Liver (tissue), 3 donors: ENCODE results near the gene ECI1.

Experiments
- EGR1 ChIP-seq, 2 donors: IDR thresholded peaks; 2 replicates each; pipeline ENCODE4 v1.6.1; 2016 to 2018; ENCODE audit warnings: antibody characterized with exemption in 2 of 2, low read depth in 2 of 2
- TF ChIP-seq, protein P1 (sequence below): fragments of 150-350 bp; IDR thresholded peaks from 2 replicates; pipeline ENCODE4 v1.5.1; 2017; ENCODE audit warnings: improper control_type of control experiment, low read depth, low read length; ENCODE audit not compliant: missing input control
- TF ChIP-seq, protein P2 (sequence below): IDR thresholded peaks from 2 replicates; pipeline ENCODE4 v1.6.1; 2016; ENCODE audit warnings: antibody characterized with exemption, mild to moderate bottlenecking
- TF ChIP-seq, protein P3 (sequence below): IDR thresholded peaks from 2 replicates; pipeline ENCODE4 v1.6.1; 2016; ENCODE audit warnings: antibody characterized with exemption
- TF ChIP-seq, protein P4 (sequence below): IDR thresholded peaks from 2 replicates; pipeline ENCODE4 v1.6.1; 2016; ENCODE audit warnings: antibody characterized with exemption
- donor health status: healthy.
- donor health status: healthy.

DNA sequence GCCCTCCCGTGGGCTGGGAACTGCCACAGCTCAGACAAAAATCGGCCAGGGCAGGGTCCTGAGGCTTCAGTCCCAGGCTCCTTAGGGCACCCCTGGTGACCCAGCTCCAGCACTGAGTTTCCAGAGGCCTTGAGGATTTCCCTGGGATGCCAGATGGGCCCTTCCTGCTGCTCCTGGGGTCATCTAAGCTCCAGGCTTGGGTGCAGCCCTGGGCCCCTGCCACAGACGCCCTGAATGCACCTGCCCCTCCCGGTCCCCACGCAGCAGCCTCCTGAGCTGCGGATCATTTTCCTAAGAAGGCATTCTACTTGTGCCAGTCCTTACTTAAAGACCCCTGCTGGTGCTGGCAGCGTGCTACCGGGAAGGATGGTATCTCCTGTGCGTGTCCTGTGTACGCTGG, 22.5 kb upstream of the ECI1 start:
- TF ChIP-seq, protein P1, sequence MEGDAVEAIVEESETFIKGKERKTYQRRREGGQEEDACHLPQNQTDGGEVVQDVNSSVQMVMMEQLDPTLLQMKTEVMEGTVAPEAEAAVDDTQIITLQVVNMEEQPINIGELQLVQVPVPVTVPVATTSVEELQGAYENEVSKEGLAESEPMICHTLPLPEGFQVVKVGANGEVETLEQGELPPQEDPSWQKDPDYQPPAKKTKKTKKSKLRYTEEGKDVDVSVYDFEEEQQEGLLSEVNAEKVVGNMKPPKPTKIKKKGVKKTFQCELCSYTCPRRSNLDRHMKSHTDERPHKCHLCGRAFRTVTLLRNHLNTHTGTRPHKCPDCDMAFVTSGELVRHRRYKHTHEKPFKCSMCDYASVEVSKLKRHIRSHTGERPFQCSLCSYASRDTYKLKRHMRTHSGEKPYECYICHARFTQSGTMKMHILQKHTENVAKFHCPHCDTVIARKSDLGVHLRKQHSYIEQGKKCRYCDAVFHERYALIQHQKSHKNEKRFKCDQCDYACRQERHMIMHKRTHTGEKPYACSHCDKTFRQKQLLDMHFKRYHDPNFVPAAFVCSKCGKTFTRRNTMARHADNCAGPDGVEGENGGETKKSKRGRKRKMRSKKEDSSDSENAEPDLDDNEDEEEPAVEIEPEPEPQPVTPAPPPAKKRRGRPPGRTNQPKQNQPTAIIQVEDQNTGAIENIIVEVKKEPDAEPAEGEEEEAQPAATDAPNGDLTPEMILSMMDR: no peak
- TF ChIP-seq, protein P2, sequence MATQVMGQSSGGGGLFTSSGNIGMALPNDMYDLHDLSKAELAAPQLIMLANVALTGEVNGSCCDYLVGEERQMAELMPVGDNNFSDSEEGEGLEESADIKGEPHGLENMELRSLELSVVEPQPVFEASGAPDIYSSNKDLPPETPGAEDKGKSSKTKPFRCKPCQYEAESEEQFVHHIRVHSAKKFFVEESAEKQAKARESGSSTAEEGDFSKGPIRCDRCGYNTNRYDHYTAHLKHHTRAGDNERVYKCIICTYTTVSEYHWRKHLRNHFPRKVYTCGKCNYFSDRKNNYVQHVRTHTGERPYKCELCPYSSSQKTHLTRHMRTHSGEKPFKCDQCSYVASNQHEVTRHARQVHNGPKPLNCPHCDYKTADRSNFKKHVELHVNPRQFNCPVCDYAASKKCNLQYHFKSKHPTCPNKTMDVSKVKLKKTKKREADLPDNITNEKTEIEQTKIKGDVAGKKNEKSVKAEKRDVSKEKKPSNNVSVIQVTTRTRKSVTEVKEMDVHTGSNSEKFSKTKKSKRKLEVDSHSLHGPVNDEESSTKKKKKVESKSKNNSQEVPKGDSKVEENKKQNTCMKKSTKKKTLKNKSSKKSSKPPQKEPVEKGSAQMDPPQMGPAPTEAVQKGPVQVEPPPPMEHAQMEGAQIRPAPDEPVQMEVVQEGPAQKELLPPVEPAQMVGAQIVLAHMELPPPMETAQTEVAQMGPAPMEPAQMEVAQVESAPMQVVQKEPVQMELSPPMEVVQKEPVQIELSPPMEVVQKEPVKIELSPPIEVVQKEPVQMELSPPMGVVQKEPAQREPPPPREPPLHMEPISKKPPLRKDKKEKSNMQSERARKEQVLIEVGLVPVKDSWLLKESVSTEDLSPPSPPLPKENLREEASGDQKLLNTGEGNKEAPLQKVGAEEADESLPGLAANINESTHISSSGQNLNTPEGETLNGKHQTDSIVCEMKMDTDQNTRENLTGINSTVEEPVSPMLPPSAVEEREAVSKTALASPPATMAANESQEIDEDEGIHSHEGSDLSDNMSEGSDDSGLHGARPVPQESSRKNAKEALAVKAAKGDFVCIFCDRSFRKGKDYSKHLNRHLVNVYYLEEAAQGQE: no peak
- TF ChIP-seq, protein P3, sequence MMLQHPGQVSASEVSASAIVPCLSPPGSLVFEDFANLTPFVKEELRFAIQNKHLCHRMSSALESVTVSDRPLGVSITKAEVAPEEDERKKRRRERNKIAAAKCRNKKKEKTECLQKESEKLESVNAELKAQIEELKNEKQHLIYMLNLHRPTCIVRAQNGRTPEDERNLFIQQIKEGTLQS: no peak
- no peak for TF ChIP-seq EGR1 (IDR thresholded peaks at IDR 0.05; ENCODE audit: low read depth in 2 of 2)
- TF ChIP-seq, protein P4, sequence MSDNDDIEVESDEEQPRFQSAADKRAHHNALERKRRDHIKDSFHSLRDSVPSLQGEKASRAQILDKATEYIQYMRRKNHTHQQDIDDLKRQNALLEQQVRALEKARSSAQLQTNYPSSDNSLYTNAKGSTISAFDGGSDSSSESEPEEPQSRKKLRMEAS: no peak
